ENCODE results near the gene PLD2. TPM values are rescaled to one million over a fixed set of nuclear protein-coding genes. Genes with fewer than 3 reads are reported as not detected.

The PLD2 gene
- total and polyA plus RNA-seq, 9 of the 15 experiments (the other 6 are each of a cell fraction or from before 2014, with no cell fraction given), result 0.20 to 7.5 (median 3.3) TPM

DNA sequence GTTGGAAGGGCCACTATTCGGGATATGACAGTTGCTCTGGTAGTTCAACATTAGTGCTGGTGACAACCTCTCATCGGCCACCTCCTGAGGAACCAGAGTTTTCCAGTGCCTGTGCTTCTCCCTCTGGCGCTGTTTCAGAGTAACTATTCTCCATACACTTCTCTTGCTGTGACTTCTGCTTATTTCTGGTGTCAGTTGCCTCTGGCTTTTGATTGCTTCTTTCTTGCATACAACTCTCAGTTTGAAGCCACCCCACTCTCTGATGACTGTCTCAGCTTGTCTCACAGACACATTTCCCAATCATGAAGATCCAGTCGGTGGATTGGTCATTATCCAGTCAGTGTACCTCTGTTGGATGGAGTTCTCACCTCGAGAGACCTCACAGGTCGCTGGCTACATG is 38.7 kb upstream of the PLD2 start (continued):
- TF ChIP-seq RERE (CRISPR knock-in tag; IDR thresholded peaks at IDR 0.05; ENCODE audit: borderline replicate concordance), result no peak
- no peak for TF ChIP-seq ZNF740 (CRISPR knock-in tag; IDR thresholded peaks at IDR 0.05)
- TF ChIP-seq ZNF740 (tag; IDR thresholded peaks at IDR 0.05), result no peak
- TF ChIP-seq, protein P1, sequence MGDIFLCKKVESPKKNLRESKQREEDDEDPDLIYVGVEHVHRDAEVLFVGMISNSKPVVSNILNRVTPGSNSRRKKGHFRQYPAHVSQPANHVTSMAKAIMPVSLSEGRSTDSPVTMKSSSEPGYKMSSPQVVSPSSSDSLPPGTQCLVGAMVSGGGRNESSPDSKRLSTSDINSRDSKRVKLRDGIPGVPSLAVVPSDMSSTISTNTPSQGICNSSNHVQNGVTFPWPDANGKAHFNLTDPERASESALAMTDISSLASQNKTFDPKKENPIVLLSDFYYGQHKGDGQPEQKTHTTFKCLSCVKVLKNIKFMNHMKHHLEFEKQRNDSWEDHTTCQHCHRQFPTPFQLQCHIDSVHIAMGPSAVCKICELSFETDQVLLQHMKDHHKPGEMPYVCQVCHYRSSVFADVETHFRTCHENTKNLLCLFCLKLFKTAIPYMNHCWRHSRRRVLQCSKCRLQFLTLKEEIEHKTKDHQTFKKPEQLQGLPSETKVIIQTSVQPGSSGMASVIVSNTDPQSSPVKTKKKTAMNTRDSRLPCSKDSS (IDR thresholded peaks at IDR 0.05; ENCODE audit: low read depth, partially characterized antibody), result no peak
- TF ChIP-seq ATF7 (IDR thresholded peaks at IDR 0.05), result no peak
- no peak for TF ChIP-seq MED1 (CRISPR knock-in tag; IDR thresholded peaks at IDR 0.05; ENCODE audit: borderline replicate concordance)
